ENCODE data around the gene PDS5A.
"Not testable (repeated sequence)": the region's sequence is repeated elsewhere in the genome, so short reads cannot be mapped to it uniquely, and the experiment has no call there.

DNA sequence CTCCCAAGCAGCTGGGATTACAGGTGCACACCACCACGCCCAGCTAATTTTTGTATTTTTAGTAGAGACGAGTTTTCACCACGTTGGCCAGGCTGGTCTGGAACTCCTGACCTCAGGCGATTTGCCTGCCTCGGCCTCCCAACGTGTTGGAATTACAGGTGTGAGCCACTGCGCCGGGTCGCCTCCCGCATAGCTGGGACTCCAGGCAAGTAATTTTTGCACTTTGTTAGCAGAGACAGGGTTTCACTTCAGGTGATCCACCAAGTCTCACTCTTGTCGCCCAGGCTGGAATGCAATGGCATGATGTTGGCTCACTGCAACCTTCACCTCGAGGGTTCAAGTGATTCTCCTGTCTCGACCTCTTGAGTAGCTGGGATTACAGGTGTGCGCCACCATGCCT lies 137.2 kb downstream of the PDS5A start:
- TF ChIP-seq, protein P1, sequence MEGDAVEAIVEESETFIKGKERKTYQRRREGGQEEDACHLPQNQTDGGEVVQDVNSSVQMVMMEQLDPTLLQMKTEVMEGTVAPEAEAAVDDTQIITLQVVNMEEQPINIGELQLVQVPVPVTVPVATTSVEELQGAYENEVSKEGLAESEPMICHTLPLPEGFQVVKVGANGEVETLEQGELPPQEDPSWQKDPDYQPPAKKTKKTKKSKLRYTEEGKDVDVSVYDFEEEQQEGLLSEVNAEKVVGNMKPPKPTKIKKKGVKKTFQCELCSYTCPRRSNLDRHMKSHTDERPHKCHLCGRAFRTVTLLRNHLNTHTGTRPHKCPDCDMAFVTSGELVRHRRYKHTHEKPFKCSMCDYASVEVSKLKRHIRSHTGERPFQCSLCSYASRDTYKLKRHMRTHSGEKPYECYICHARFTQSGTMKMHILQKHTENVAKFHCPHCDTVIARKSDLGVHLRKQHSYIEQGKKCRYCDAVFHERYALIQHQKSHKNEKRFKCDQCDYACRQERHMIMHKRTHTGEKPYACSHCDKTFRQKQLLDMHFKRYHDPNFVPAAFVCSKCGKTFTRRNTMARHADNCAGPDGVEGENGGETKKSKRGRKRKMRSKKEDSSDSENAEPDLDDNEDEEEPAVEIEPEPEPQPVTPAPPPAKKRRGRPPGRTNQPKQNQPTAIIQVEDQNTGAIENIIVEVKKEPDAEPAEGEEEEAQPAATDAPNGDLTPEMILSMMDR (IDR thresholded peaks at IDR 0.05), result not testable (repeated sequence)
- TF ChIP-seq POLR2A (IDR thresholded peaks at IDR 0.05), result not testable (repeated sequence)

Data from heart left ventricle (tissue), 13 donors.